Measurements from ENCODE around the gene NHEJ1.

DNA sequence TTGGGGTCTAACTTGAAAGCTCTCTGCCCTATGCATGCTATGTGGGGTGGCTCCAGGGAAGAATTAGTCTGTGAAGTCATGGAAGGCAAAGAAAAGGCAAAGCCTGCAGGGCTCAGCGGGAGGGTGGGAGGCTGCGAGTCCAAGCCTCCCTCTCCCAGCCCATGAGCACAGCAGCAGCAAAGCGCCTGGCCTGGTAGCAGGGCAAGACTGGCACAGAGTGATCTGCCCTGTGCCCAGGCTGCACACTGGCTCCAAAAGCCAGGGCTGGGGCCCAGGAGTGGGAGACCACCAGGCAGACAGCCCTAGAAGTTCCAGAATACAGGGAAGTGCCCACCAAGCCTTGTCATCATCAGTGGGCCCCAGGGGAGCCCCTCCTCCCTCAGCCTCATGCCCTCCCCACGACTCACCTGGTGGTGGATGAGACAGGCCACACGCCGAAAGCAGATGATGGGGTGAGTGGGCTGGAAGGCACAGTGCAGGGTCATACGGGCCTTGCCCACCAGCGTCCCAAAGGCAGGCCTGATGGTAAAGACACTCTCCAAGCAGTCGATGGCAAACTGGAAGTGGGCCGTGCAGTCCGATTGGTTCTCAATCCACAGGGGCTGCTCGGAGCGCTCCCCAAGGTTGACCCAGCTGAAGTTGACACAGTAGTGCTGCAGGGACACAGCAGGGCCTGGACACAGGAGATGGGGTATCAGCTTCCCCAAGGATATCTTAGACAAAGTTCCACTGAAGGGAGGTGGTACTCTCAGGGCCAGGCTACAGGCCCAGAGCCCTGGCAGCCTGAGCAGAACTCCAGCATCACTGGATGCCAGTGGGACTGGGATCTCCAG, 131.4 kb downstream of the NHEJ1 start:
- TF ChIP-seq, protein P1, sequence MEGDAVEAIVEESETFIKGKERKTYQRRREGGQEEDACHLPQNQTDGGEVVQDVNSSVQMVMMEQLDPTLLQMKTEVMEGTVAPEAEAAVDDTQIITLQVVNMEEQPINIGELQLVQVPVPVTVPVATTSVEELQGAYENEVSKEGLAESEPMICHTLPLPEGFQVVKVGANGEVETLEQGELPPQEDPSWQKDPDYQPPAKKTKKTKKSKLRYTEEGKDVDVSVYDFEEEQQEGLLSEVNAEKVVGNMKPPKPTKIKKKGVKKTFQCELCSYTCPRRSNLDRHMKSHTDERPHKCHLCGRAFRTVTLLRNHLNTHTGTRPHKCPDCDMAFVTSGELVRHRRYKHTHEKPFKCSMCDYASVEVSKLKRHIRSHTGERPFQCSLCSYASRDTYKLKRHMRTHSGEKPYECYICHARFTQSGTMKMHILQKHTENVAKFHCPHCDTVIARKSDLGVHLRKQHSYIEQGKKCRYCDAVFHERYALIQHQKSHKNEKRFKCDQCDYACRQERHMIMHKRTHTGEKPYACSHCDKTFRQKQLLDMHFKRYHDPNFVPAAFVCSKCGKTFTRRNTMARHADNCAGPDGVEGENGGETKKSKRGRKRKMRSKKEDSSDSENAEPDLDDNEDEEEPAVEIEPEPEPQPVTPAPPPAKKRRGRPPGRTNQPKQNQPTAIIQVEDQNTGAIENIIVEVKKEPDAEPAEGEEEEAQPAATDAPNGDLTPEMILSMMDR (IDR thresholded peaks at IDR 0.05; ENCODE audit: low read length), result no peak
- no peak for TF ChIP-seq EZH2 (IDR thresholded peaks at IDR 0.05; ENCODE audit: borderline replicate concordance, low read length)

Measured in OCI-LY1 (cell line).